GM20000 (cell line): Measurements from ENCODE around the gene HPCAL1.

Experiments used
- DNase-seq: peaks from one replicate; pipeline ENCODE4 v3.0.0; 2012; ENCODE audit warnings: low spot score
- CTCF ChIP-seq: IDR thresholded peaks from 2 replicates; pipeline ENCODE4 v1.5.1; 2012; ENCODE audit warnings: mild to moderate bottlenecking, control low read depth; ENCODE audit errors: extremely low read depth, missing control alignments

Gene HPCAL1

GRCh38 chr2:10360460-10360849 is 57.8 kb downstream of the HPCAL1 start:
- no peak for TF ChIP-seq CTCF
- DNase-seq, result no peak

GRCh38 chr2:10360850-10361588 is 58.3 kb downstream of the HPCAL1 start:
- no peak for DNase-seq
- no peak for TF ChIP-seq CTCF

GRCh38 chr2:10362096-10362897 is 59.6 kb downstream of the HPCAL1 start:
- TF ChIP-seq CTCF, result no peak
- no peak for DNase-seq

- no peak for TF ChIP-seq CTCF
- no peak for DNase-seq
Measured at GRCh38 chr2:10362898-10363454, 60.3 kb downstream of the HPCAL1 start.

GRCh38 chr2:10363861-10364610 is 61.3 kb downstream of the HPCAL1 start:
- TF ChIP-seq CTCF, result no peak
- DNase-seq, result no peak

- no peak for DNase-seq
- TF ChIP-seq CTCF, result no peak
Measured at GRCh38 chr2:10365412-10365811, 62.7 kb downstream of the HPCAL1 start.
